HEK293 (cell line): ENCODE results near the gene DNER.

Experiments
- CTCF ChIA-PET: fragments of 350-600 bp; formaldehyde crosslinking; extraction: SDS; loops from one replicate; lab custom pipeline; 2021; ENCODE audit warnings: antibody characterized with exemption; lab: Yijun Ruan, JAX
- POLR2A ChIA-PET: fragments of 300-600 bp; formaldehyde crosslinking; extraction: SDS; loops from one replicate; lab custom pipeline; 2020; ENCODE audit warnings: antibody characterized with exemption, inconsistent platforms; lab: Yijun Ruan, JAX
- H3K27ac ChIP-seq: fragments of 200-500 bp; sonication (Bioruptor generic); 2 replicates; pipeline ENCODE4 v1.5.1; 2014; ENCODE audit warnings: low read depth, low read length, control low read depth, inconsistent platforms; ENCODE audit errors: extremely low read depth
- H3K36me3 ChIP-seq, 2 experiments: fragments of 200-500 bp in 1 of 2; sonication (Bioruptor generic) in 1 of 2; 1 replicate in 1 of 2; 2 replicates in 1 of 2; pipeline ENCODE4 v1.5.1; 2014 to 2017; ENCODE audit warnings: inconsistent platforms in 2 of 2, low read length in 2 of 2; ENCODE audit not compliant: control insufficient read depth in 2 of 2, insufficient read depth in 1 of 2
- H3K4me1 ChIP-seq: fragments of 200-500 bp; sonication (Bioruptor generic); 2 replicates; pipeline ENCODE4 v1.5.1; 2014; ENCODE audit warnings: mild to moderate bottlenecking, low read length, inconsistent platforms; ENCODE audit not compliant: control insufficient read depth, insufficient read depth
- H3K4me3 ChIP-seq: 2 replicates; pipeline ENCODE4 v1.5.1; 2011; ENCODE audit warnings: low read depth, mild to moderate bottlenecking, control low read depth, low read length, moderate library complexity
- H3K9me3 ChIP-seq: fragments of 200-500 bp; sonication (Bioruptor generic); 2 replicates; pipeline ENCODE4 v1.5.1; 2014; ENCODE audit warnings: low read depth, low read length, inconsistent platforms; ENCODE audit not compliant: control insufficient read depth, insufficient read depth
- GLI4 ChIP-seq: fragments of 450-650 bp; formaldehyde crosslinking; IDR thresholded peaks from 2 replicates; pipeline ENCODE4 v1.5.1; 2016; ENCODE audit warnings: missing biosample characterization, missing genetic modification characterization
- YY2 ChIP-seq: fragments of 450-650 bp; formaldehyde crosslinking; IDR thresholded peaks from 2 replicates; pipeline ENCODE4 v1.5.1; 2016; ENCODE audit warnings: missing biosample characterization, missing genetic modification characterization
- ZBTB1 ChIP-seq: fragments of 450-650 bp; formaldehyde crosslinking; IDR thresholded peaks from 2 replicates; pipeline ENCODE4 v1.5.1; 2016; ENCODE audit warnings: missing biosample characterization, missing genetic modification characterization
- ZBTB49 ChIP-seq: fragments of 450-650 bp; formaldehyde crosslinking; IDR thresholded peaks from 2 replicates; pipeline ENCODE4 v1.5.1; 2016; ENCODE audit warnings: missing biosample characterization, missing genetic modification characterization, low read depth
- ZFP69B ChIP-seq: fragments of 450-650 bp; formaldehyde crosslinking; IDR thresholded peaks from 2 replicates; pipeline ENCODE4 v1.5.1; 2016; ENCODE audit warnings: missing biosample characterization, missing genetic modification characterization
- ZNF132 ChIP-seq: fragments of 450-650 bp; formaldehyde crosslinking; IDR thresholded peaks from 2 replicates; pipeline ENCODE4 v1.5.1; 2017; ENCODE audit warnings: missing biosample characterization, missing genetic modification characterization, borderline replicate concordance
- ZNF26 ChIP-seq: fragments of 450-650 bp; formaldehyde crosslinking; IDR thresholded peaks from 2 replicates; pipeline ENCODE4 v1.5.1; 2016; ENCODE audit warnings: missing biosample characterization, missing genetic modification characterization
- ZNF266 ChIP-seq: fragments of 450-650 bp; formaldehyde crosslinking; IDR thresholded peaks from 2 replicates; pipeline ENCODE4 v1.5.1; 2016; ENCODE audit warnings: missing biosample characterization, missing genetic modification characterization, low read depth
- ZNF350 ChIP-seq: fragments of 450-650 bp; formaldehyde crosslinking; IDR thresholded peaks from 2 replicates; pipeline ENCODE4 v1.5.0; 2017; ENCODE audit warnings: missing biosample characterization, mild to moderate bottlenecking, missing genetic modification characterization
- ZNF449 ChIP-seq: fragments of 450-650 bp; formaldehyde crosslinking; IDR thresholded peaks from 2 replicates; pipeline ENCODE4 v1.5.1; 2017; ENCODE audit warnings: missing biosample characterization, mild to moderate bottlenecking, missing genetic modification characterization, moderate library complexity
- ZNF510 ChIP-seq: fragments of 450-650 bp; formaldehyde crosslinking; IDR thresholded peaks from 2 replicates; pipeline ENCODE4 v1.5.1; 2018; ENCODE audit warnings: mild to moderate bottlenecking, missing genetic modification characterization, missing biosample characterization; ENCODE audit not compliant: insufficient replicate concordance
- ZNF555 ChIP-seq: fragments of 450-650 bp; formaldehyde crosslinking; conservative IDR thresholded peaks from 2 replicates; pipeline ENCODE4 v1.5.1; 2017; ENCODE audit warnings: missing biosample characterization, mild to moderate bottlenecking, missing genetic modification characterization, inconsistent platforms
- ZNF596 ChIP-seq: fragments of 450-650 bp; IDR thresholded peaks from 2 replicates; pipeline ENCODE4 v1.5.0; 2018; ENCODE audit warnings: missing biosample characterization, mild to moderate bottlenecking, missing genetic modification characterization, moderate library complexity
- ZNF692 ChIP-seq: fragments of 450-650 bp; formaldehyde crosslinking; IDR thresholded peaks from 2 replicates; pipeline ENCODE4 v1.5.1; 2016; ENCODE audit warnings: missing biosample characterization, missing genetic modification characterization
- ZSCAN16 ChIP-seq: fragments of 450-650 bp; formaldehyde crosslinking; IDR thresholded peaks from 2 replicates; pipeline ENCODE4 v1.5.1; 2016; ENCODE audit warnings: missing biosample characterization, missing genetic modification characterization

The DNER gene

GRCh38 chr2:229446350-229446749 is 268.0 kb downstream of the DNER start (continued):
- TF ChIP-seq ZBTB49 (tag by site-specific recombination) (no peak), ZFP69B (tag by site-specific recombination) (no peak), ZNF555 (no peak), YY2 (tag by site-specific recombination) (no peak)

- POLR2A ChIA-PET, result no interaction called here
- Histone ChIP-seq H3K4me1 (no peaks in the 10 kb centered on the region), H3K36me3 (no peaks in the 10 kb centered on the region), H3K9me3 (no peaks in the 10 kb centered on the region), H3K4me3 (no peak overlapping the region), H3K27ac (no peak overlapping the region)
- TF ChIP-seq ZNF350 (no peak), ZNF692 (no peak), ZNF510 (tag by site-specific recombination) (no peak), ZBTB1 (tag by site-specific recombination) (no peak), ZSCAN16 (tag by site-specific recombination) (no peak), ZNF449 (tag by site-specific recombination) (no peak), GLI4 (no peak), ZNF132 (no peak), ZNF26 (tag by site-specific recombination) (no peak)
- CTCF ChIA-PET, result no interaction called here
Measured at GRCh38 chr2:229445501-229446211, 268.7 kb downstream of the DNER start.

- ChIA-PET POLR2A (no interaction called here), CTCF (interaction anchor here (0.8 kb wide), 1 partner anchor 35 kb away, joined by 5 read pairs; no protein-coding TSS in a partner anchor)
- Histone ChIP-seq H3K9me3 (no peaks in the 10 kb centered on the region), H3K27ac (no peak overlapping the region), H3K4me1 (no peaks in the 10 kb centered on the region), H3K4me3 (no peak overlapping the region), H3K36me3 (no peaks in the 10 kb centered on the region)
- TF ChIP-seq ZNF266 (tag by site-specific recombination) (no peak), ZNF596 (tag by site-specific recombination) (no peak)
Measured at GRCh38 chr2:229445019-229445418, 269.3 kb downstream of the DNER start.
